ENCODE results near the gene ADH6. TPM values are rescaled to one million over a fixed set of nuclear protein-coding genes. Genes with fewer than 3 reads are reported as not detected.
"Not testable (repeated sequence)": the region's sequence is repeated elsewhere in the genome, so short reads cannot be mapped to it uniquely, and the experiment has no call there.

Gene ADH6
- total RNA-seq, 4 donors from 2014 or later = 0.13 TPM; not detected in 3

DNA sequence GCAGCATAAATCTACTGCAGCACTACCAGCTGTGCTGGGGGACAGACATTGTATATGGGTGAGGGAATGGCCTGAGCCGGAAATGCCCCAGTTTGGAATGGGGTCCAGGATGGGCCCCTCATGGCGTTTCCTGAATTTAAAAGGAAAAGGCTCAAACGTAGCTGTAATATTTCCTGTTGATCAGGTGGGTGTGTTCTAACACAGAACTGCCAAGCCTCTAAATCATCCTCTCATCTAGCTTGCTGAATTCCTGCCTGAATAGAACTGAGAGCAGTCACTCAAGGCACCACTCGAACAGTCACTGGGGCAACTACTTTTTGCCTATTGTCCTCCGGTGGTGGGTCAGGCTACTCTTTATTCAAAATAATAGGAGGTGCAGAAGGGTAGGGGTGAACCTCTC is 28.7 kb downstream of the ADH6 start:
- Histone ChIP-seq H3K36me3 (no peaks in the 10 kb centered on the region), H3K9me3 (no peaks in the 10 kb centered on the region), H3K4me3 (replicated peaks in 1 of 3) (no peak overlapping the region), H3K27ac (no peak overlapping the region), H3K4me1 (no peaks in the 10 kb centered on the region), H3K27me3 (no peaks in the 10 kb centered on the region)
- DNase-seq = no peak
- 56% methylated on average over 5 of the region's 5 CpGs for WGBS, 2 donors
- TF ChIP-seq POLR2A (IDR thresholded peaks at IDR 0.05) = no peak
- TF ChIP-seq, protein P1, sequence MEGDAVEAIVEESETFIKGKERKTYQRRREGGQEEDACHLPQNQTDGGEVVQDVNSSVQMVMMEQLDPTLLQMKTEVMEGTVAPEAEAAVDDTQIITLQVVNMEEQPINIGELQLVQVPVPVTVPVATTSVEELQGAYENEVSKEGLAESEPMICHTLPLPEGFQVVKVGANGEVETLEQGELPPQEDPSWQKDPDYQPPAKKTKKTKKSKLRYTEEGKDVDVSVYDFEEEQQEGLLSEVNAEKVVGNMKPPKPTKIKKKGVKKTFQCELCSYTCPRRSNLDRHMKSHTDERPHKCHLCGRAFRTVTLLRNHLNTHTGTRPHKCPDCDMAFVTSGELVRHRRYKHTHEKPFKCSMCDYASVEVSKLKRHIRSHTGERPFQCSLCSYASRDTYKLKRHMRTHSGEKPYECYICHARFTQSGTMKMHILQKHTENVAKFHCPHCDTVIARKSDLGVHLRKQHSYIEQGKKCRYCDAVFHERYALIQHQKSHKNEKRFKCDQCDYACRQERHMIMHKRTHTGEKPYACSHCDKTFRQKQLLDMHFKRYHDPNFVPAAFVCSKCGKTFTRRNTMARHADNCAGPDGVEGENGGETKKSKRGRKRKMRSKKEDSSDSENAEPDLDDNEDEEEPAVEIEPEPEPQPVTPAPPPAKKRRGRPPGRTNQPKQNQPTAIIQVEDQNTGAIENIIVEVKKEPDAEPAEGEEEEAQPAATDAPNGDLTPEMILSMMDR (IDR thresholded peaks at IDR 0.05) = no peak
- intact Hi-C loops (cut with DNase I) = no loop called here

DNA sequence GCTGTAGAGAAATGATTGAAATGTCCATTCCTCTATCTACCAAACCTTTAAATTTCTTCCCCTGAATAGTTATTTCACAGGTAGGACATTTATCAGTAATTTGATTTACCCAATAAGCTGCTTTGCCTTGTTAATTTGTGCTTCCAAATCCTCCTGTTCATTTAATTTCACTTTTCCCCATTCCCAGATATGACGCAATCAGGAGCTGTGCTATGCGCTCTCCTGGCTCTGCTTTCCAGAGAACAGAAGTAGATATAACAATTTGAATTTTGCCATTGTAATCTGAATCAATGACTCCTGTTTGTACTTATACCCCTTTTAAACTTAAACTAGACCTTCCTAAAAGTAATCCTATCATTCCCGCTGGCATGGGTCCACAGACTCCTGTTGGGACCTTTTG is 29.1 kb downstream of the ADH6 start:
- intact Hi-C loops (cut with DNase I); H3K9me3 ChIP-seq; H3K27ac ChIP-seq; H3K36me3 ChIP-seq; DNase-seq; H3K4me3 ChIP-seq (replicated peaks in 1 of 3); H3K4me1 ChIP-seq; H3K27me3 ChIP-seq: not testable (repeated sequence)
- WGBS, 2 donors = 85 to 93% methylated on average over 3 of the region's 3 CpGs

DNA sequence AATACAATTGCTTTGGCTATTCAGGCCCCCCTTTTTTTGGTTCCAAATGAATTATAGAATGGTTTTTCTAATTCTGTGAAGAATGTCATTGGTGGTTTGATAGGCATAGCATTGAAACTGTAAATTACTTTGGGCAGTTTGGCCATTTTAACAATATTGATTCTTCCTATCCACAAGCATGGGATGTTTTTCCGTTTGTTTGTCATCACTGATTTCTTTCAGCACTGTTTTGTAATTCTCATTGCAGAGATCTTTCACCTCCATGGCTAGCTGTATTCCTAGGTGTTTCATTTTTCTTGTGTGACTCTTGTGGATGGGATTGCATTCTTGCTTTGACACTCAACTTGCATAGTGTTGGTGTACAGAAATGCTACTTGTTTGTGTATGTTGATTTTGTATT is 33.0 kb downstream of the ADH6 start:
- Histone ChIP-seq H3K27ac (no peak overlapping the region), H3K4me1 (no peaks in the 10 kb centered on the region), H3K36me3 (no peaks in the 10 kb centered on the region), H3K4me3 (replicated peaks in 1 of 3) (no peak overlapping the region), H3K9me3 (no peaks in the 10 kb centered on the region), H3K27me3 (no peaks in the 10 kb centered on the region)
- WGBS, 2 donors = 92% methylated on average over 1 of the region's 1 CpG
- TF ChIP-seq, protein P1 (IDR thresholded peaks at IDR 0.05) = no peak
- TF ChIP-seq POLR2A (IDR thresholded peaks at IDR 0.05) = no peak
- intact Hi-C loops (cut with DNase I) = no loop called here
- no peak for DNase-seq

DNA sequence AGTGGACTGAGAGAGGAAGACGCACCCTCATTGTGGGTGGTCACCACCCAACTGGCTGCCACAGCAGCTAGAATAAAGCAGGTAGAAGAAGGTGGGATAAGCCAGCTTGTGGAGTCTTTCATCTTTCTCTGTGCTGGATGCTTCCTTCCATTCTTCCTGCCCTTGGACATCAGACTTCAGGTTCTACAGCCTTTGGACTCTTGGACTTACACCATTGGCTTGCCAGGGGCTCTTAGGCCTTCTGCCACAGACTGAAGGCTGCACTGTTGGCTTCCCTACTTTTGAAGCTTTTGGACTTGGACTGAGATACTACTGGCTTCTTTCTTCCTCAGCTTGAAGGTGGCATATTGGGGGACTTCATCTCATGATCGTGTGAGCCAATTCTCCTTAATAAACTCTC is 33.5 kb downstream of the ADH6 start:
- Histone ChIP-seq H3K4me3 (replicated peaks in 1 of 3) (no peak overlapping the region), H3K27ac (no peak overlapping the region), H3K4me1 (no peaks in the 10 kb centered on the region), H3K27me3 (no peaks in the 10 kb centered on the region), H3K36me3 (no peaks in the 10 kb centered on the region), H3K9me3 (no peaks in the 10 kb centered on the region)
- no peak for DNase-seq
- WGBS, 2 donors = 94 to 95% methylated on average over 2 of the region's 2 CpGs
- intact Hi-C loops (cut with DNase I) = no loop called here
- TF ChIP-seq POLR2A (IDR thresholded peaks at IDR 0.05) = no peak
- TF ChIP-seq, protein P1 (IDR thresholded peaks at IDR 0.05) = no peak

DNA sequence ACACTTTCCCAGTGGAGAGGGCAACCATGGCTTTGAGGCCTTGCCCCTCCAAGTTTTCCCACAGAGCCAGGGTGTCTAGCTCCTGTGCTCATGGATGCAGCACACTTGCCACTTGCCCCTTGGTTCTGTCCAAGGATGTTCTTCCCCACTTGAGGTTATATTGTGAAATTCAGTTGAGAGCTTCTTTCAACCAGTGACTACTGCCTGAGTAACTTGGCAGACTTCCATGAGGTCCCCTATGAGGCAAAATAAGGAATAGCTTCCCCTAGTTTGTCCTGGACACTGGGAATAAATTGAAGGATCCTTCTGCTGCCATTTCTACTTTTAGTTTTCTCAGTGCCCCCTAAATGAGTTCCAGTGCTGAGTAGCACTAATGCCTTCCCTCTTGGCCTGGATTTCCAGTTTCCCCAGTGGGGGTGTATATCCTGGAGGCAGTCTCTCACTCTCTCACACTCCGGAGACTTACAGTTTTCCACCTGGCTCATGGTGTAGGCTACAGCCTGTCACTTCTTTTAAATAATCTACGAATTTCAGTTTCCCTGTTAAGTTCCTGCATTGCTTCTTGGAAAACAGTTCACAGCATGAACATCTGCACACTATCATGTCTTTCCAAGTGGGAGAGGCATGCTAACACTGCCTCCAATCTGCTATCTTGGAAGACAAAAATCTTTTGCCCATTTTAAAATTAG is 38.5 kb downstream of the ADH6 start:
- no peak overlapping the region for H3K27ac ChIP-seq
- H3K36me3 ChIP-seq = no peaks in the 10 kb centered on the region
- intact Hi-C loops (cut with DNase I) = no loop called here
- no peak overlapping the region for H3K4me3 ChIP-seq (replicated peaks in 1 of 3)
- TF ChIP-seq, protein P1 (IDR thresholded peaks at IDR 0.05) = no peak
- TF ChIP-seq POLR2A (IDR thresholded peaks at IDR 0.05) = no peak
- H3K4me1 ChIP-seq = no peaks in the 10 kb centered on the region
- DNase-seq = no peak
- H3K27me3 ChIP-seq = no peaks in the 10 kb centered on the region
- H3K9me3 ChIP-seq = no peaks in the 10 kb centered on the region
- WGBS, 2 donors = 72 to 83% methylated on average over 2 of the region's 2 CpGs
